Kidney capillary endothelial cell (primary cell): ENCODE measurements around the gene MYL12A.
"Not testable (repeated sequence)": the region's sequence is repeated elsewhere in the genome, so short reads cannot be mapped to it uniquely, and the experiment has no call there.

ENCODE experiments used
- DNase-seq: peaks from one replicate; pipeline ENCODE4 v3.0.0-alpha.2; 2018; ENCODE audit warnings: low spot score

Gene MYL12A

GRCh38 chr18:3247240-3248061 lies at the start of gene MYL12A:
MYL12A (plus strand) TSS chr18:3247801; CDS start chr18:3253248, 5,447 bp downstream.
- DNase-seq = peak; percentile 99

GRCh38 chr18:3198260-3198860 lies 49.2 kb upstream of the MYL12A start:
- DNase-seq = not testable (repeated sequence)

GRCh38 chr18:3199942-3200645 lies 47.5 kb upstream of the MYL12A start:
- no peak for DNase-seq

GRCh38 chr18:3205239-3205638 lies 42.4 kb upstream of the MYL12A start:
- DNase-seq = no peak

GRCh38 chr18:3207565-3207964 lies 40.0 kb upstream of the MYL12A start:
- no peak for DNase-seq

- no peak for DNase-seq
Observed at GRCh38 chr18:3209859-3210569, 37.6 kb upstream of the MYL12A start.

GRCh38 chr18:3211236-3211992 lies 36.2 kb upstream of the MYL12A start:
- no peak for DNase-seq

GRCh38 chr18:3212657-3213056 lies 34.9 kb upstream of the MYL12A start:
- no peak for DNase-seq

- DNase-seq = peak; percentile 26
Observed at GRCh38 chr18:3213300-3214059, 34.1 kb upstream of the MYL12A start.

GRCh38 chr18:3214855-3215637 lies 32.6 kb upstream of the MYL12A start:
- DNase-seq = no peak

GRCh38 chr18:3216987-3217386 lies 30.6 kb upstream of the MYL12A start:
- DNase-seq = no peak

- no peak for DNase-seq
Observed at GRCh38 chr18:3217948-3218647, 29.5 kb upstream of the MYL12A start.

- no peak for DNase-seq
Observed at GRCh38 chr18:3218819-3219218, 28.8 kb upstream of the MYL12A start.

GRCh38 chr18:3219241-3219630 lies 28.4 kb upstream of the MYL12A start:
- DNase-seq = no peak

GRCh38 chr18:3219631-3220335 lies 27.8 kb upstream of the MYL12A start, which contains the start of gene MYOM1:
MYOM1 (minus strand) TSS chr18:3219968; CDS start chr18:3215223, 4,745 bp downstream.
- no peak for DNase-seq

- not testable (repeated sequence) for DNase-seq
Observed at GRCh38 chr18:3220868-3221267, 26.7 kb upstream of the MYL12A start.

- no peak for DNase-seq
Observed at GRCh38 chr18:3221496-3221895, 26.1 kb upstream of the MYL12A start.

GRCh38 chr18:3223356-3223755 lies 24.2 kb upstream of the MYL12A start:
- no peak for DNase-seq

GRCh38 chr18:3224223-3224622 lies 23.4 kb upstream of the MYL12A start:
- DNase-seq = no peak
